HG02884 (cell line): ENCODE data around the gene JAK1.
"Not testable (repeated sequence)": the region's sequence is repeated elsewhere in the genome, so short reads cannot be mapped to it uniquely, and the experiment has no call there.

Experiments used
- ATAC-seq: cut with Tn5 transposase; IDR thresholded peaks from one replicate; pipeline ENCODE4 v1.9.1; 2021; ENCODE audit warnings: mild to moderate bottlenecking, moderate library complexity; ENCODE audit not compliant: unreplicated experiment

Gene JAK1

DNA sequence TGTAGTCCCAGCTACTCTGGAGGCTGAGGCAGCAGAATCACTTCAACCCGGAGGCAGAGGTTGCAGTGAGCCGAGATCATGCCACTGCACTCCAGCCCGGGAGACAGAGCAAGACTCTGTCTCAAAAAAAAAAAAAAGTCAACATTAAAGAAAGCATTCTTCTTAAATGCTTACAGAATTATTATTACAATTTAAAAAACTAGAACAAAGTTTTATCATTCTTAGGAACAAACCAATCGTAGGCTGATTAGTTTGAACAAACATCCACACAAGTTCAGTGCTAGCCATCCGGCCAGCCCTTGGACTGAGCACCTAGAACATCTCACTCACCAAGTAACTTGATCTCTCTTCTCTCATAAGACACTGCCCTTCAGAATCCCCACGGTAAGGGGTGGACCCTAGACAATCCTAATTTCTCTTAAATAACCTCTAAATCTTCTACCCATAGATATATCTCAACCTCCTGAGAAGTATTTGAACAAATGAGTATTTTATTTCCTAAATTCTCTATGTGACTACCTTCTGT, 16.0 kb downstream of the JAK1 start:
- no peak for ATAC-seq

DNA sequence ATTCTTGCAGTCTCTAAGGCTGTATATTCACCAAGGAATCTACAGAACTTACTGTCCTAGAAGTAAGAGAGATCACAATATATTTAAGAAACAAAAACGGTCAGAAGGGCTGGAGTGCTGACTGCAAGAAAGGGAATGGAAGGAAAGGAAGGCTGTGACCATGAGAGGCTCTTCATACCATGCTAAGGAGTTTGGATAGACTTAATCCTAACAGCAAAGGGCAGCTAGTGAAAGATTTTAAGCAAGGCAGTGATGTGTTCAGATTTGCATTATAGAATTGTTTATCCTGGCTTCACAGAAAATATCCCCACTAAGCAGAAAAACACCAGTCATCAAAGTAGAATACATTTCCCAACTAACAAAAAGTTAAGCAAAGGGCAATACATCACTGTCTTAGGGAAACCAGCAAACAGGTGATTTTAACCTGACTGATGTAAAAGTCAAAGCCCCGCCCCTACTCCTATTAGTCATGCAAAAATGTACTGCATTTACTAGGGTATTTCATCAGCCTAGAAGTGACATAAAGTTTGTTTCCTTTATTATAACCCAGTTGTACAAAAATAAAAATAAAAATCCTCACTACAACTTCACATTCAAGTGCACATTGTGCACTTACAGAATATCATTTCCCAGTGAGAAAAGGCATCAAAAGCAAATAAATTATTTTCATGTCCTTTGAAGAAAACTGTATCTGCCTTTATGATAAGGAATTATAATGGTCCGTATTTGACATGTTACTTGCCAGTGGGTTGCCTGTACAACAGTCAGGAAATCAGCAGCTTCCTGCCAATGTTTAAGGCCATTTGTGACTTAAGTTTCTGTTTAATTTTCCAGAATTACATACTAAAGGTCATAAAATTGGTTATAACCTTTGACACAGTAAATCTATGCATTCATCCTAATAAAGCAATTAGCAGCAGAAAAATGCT, 17.2 kb downstream of the JAK1 start:
- no peak for ATAC-seq

DNA sequence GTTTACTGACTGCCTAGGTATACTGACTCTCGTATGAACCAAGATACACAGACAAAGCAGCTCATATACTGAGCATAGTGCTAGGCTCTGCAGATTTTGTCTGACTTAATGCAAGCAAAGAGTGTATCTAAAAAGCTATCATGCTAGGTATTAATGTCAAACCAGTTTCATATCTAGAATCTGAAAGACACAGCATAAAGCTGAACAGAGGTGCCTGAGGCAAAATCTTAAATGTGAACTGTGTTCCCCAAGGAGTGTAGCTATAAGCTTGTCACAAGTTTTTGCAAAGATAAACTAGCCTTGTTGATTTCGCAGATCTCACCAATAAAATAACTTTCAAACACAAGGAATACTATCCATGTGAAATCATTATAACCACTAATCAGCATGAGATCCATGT, 18.1 kb downstream of the JAK1 start:
- no peak for ATAC-seq

DNA sequence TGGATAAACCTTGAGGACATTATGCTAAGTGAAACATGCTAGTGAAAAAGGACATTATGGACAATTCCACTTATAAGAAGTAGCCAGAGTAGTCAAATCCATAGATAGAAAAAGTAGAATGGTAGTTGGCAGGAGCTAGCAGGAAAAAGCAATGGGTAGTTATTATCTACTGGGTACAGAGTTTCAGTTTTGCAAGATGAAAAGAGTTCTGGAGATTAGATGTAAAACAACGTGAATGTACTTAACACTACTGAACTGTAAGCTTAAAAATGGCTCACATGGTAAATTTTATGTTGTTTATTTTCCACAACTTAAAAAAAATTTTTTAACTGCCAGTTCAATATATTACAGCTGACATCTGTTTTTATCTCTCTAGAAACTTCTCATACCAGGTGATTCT, 19.4 kb downstream of the JAK1 start:
- no peak for ATAC-seq

DNA sequence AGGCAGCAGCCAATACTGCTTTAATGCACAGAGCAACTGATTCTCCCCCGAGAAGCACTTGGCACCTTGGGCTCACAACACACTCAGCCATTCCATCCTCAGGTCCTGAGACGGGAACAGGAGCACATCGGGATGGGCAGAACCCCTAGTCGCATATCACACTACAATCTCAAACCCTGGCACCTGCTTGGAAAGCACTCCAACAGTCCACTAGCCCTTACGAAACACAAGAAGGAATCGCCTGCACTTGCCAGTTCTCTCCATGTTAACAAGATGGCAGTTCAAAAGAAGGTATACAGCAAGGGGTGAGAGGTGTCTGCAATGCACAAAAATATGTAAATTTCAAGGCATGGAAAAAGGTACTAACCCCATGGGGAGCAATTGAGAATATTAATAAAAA, 21.4 kb downstream of the JAK1 start:
- ATAC-seq, result no peak

DNA sequence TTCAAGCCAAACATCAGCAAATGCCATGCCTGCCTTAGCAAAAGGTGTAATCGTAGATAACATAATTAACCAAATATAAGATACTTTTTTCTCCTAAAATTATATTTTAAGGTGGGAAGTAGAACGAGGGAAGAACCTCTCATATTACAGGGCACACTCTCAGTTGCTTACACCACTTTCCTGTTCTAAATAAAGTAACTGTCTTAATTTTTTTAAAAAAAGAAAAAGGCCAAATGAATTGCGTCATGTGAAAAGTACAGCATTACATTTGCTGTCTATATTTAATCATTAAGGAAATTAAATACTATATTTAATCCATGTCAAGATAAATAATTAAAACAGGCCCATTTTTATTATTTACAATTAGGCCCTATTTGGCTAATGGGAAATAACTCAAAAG, 23.7 kb downstream of the JAK1 start:
- ATAC-seq, result no peak

DNA sequence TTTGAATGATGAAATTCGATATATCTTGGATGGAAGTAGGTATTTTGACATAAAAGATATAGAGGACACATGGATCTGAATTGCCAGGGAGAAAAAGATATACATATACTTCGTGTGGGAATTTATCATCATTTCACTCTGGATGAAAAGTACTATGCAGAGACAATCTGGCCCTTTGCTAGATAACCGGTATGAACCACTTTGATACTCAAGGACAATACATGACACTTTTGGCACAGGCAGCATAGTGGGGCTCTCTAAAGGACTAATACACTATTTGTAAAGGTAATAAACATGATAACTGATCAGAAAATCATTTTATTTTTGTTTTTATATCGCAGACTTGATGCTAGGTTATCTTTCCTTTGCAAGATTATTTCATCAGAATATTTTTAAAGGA, 24.2 kb downstream of the JAK1 start:
- ATAC-seq, result no peak

DNA sequence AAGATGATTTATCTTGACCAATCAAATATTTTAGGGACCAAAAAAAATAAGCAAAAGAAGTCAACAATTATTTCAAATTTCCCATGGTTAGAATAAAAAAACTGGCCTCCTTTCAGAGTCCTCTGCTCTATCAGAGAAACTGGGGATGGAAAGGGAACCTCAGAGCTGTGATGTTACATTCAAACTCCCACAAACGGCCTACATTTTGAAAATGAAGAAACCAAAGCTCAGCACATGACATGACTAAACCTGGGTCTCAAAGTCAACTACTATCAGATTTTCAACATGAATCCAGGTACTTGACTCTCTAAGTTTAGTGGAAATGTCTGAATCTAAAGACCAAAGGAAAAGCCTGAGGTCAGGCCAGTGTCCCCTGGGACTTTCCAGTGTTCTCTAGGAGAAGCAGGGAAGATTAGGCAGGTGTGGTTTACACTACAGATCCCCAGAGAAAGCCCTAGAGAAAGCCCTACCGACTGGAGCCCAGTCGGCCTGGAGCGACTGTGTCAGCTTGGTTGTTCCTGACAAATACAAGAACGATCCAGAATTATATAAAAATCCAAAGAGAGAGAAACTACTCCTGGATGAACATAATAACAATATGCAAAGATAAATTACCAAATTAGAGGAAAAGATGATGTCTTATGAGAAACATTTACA, 24.8 kb downstream of the JAK1 start:
- no peak for ATAC-seq

DNA sequence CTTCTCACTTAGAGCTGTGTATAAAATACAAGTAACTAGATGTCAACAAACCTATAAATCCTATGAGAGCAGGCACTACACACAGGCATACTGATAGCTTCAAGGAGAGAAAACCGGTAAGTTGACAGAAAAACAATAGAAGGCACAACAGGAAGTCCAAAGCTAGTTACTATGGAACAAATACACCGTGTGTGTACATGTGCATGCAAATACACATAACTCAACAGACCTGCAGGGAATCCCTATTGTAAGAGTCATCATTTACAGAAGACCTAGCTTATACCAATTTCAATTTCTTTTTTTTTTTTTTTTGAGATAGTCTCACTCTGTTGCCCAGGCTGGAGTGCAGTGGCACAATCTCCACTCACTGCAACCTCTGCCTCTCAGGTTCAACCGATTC, 26.3 kb downstream of the JAK1 start:
- ATAC-seq, result no peak

DNA sequence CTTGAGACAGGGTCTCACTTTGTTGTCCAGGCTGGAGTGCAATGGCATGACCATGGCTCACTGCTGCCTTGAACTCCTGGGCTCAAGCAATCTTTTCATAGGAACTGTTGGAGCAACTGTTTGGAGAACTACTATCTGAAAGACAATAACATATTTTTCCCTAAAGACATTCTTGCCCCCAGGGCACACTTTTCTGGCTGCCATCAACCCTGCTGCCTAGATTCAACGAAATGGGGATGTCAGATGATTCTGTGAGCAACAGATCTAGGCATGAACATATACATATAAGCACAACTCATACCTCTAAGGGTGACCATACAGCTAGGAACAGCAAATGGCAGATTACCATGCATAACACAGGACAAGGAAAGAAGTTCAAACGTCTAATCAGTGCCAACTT, 27.4 kb downstream of the JAK1 start:
- ATAC-seq, result no peak

DNA sequence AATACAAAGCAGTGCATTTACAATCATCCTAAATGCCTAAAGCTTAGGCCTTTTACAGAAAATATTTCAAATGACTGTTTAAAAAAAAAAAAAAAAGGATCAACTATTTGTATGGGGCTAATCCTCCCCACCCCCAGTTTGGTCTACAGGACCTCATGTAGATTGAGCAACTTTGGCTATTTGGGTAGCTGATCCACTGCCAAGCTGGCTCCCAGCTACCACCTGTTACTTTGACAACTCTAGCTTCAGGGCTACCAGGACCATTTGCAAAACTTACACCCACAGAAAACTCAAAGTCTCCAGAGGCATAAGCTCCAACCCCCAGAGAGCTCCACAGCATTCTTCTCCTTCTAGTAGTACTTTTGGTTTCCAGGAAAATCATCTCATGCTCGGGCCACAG, 29.4 kb downstream of the JAK1 start:
- ATAC-seq, result no peak

DNA sequence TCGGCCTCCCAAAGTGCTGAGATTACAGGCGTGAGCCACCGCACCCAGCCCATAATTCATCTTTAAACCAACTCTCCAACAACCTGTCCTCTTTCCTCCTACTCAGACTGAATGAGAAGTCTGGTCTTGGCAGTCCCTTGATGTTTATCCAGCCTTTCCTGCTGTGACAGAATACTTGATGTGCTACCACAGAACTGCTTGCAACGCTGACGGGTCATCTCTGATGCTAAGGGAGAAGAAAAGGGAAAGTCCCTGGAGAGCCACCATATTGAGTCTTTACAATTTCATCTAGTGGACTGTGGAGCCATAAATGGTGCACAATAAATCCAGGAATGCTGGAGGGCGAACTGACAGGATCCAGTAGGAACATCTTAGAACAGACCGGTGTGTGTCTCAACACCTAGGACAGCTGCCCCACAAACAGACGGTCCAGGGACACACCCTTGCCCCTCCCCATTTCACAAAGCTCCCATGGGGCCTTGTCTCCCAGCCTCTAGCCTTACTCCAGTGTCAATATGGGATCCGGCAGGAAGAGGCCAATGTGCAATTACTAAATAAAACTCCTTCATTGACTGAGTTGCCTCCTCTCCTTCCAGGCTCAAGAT, 30.7 kb downstream of the JAK1 start:
- ATAC-seq, result no peak

DNA sequence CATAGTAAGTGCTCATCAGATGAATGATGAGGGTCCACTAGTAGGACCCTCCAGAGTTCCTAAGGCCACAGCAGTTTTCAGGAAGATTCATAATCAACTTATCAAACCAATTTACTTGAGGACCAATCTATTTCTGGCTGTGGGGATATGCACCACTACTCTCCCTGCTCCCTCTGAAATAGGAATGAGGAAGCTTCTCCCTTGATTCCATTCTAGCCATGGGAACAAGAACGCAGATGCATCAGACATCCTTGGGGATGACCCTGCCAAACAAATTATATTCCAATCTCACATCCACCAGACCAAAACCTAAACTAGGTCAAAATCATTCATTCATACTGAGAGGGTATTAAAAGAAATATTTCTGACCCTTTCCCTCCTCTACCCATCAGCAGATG, 31.5 kb downstream of the JAK1 start:
- no peak for ATAC-seq

DNA sequence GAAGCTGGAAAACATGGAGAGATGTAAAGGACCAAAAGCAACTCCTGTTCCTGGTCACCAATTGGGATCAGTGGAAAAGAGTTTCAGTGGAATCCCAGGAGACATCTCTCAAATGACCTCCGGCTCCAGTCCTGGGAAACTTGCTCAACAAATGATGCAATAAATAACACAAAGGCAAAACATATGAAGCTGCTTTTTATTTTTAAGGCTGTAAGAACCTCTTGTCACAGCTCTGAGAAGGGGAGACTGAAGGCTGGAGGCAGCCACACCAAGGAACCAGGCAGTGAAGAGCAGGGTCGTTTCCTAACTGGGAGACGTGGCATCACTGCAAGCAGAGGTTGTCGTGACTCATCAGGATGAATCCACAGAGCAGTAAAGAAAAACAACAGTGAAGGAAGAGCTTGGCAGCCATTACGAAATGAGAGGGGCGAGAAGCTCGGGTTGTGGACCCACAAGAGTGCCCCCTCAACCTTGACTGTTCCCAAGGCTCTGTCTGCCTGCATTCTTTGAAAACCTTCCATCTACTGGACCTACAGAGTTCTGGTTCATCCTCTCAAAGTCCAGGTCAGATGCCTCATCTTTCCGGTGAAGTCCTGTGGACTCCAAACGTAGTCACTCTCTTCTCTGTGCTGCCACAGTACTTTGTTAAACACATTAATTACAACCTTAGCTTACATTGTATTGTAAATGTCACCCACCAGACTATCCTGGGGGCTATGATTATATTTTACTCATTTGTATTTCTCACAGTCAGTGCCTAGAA, 32.1 kb downstream of the JAK1 start:
- ATAC-seq, result no peak

DNA sequence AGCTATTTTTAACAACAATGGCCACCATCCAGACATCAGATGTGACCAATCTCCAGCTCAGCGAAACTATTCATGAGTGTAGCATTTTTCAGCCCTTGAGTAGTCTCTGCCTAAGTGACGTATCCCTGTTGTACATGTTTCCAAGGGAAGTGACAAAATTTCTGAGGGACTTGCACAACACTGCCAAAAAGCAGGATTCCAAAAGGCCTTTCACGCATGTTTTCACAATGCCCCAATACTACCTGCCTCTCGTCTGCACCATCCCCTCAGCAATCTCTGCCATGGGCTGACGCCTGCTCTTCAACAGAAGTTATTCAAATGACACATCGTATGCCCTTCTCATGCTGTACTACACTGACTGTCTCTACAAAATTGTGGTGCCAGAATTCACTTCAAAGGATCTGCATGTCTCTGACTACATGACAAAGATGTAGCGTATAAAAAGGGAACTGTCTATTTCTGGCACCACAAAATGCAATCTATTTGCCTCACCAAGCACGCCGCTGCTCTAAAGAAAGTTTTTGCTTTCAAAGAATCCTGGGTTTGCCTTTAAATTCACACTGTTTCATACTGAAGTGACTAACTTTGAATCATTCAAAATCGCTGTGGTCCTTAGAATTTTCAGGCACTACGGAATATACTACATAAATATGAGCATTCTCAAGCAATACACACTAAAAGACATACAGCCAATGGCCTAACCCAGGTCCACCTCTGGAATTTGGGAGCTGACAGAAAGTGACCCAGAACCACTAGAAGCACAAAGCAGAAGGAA, 32.9 kb downstream of the JAK1 start:
- ATAC-seq, result no peak

DNA sequence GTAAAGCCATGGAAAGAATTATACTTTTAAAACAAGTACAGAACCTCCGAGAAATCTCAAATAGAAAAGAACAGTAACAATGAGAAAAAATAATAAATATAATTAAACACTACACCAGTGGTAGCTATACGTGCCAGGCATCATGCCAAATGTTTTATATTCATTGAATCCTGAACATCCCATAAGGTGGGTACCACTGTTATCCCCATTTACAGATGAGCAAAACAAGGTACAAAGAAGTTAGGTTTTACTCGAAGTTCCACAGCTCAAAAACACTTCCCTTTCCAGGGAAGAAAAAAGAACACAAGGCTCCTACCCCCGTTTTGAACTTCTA, 33.4 kb downstream of the JAK1 start:
- no peak for ATAC-seq

DNA sequence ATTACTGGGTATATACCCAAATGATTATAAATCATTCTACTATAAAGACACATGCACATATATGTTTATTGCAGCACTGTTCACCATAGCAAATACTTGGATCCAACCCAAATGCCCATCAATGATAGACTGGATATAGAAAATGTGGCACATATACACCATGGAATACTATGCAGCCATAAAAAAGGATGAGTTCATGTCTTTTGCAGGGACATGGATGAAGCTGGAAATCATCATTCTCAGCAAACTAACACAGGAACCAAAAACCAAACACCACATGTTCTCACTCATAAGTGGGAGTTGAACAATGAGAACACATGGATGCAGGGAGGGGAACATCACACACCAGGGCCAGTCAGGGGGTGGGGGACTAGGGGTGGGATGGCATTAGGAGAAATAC, 35.7 kb downstream of the JAK1 start:
- not testable (repeated sequence) for ATAC-seq

DNA sequence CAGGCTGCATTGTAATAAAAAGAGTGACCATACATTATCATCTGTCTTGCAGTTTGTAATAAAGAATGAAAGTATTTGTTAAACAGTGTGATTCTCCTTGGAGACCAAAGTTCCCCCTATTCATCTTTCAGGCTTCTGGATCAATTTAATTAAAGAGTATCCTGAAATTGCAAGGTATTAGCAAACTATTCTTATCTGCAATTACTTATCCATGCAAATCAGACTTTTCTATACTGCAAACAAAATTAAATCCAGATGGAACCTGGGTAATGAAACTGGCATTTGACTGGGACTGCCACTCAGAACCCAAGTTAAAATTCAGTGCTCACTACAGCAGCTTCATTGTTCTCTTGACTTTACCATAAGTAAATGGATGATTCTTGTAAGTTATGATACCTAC, 37.1 kb downstream of the JAK1 start:
- no peak for ATAC-seq

DNA sequence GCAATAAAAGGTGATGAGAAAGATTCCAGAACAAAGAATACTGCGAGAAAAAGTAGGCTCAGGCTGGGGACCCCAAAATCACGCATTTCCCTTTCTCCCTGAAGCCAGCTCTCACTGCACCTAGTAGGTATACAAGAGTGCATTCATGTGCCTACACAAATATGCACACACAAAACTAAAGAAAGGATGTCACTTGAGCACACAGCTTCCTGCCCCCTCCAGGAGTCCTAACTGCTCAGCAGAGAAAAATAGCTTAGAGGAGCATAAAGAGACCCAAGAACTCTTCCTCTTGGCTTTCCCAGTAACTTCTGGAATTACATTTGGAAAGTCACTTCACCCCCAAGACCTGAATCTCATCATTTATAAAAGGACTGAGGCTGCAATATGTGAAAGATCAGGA, 38.0 kb downstream of the JAK1 start:
- no peak for ATAC-seq

DNA sequence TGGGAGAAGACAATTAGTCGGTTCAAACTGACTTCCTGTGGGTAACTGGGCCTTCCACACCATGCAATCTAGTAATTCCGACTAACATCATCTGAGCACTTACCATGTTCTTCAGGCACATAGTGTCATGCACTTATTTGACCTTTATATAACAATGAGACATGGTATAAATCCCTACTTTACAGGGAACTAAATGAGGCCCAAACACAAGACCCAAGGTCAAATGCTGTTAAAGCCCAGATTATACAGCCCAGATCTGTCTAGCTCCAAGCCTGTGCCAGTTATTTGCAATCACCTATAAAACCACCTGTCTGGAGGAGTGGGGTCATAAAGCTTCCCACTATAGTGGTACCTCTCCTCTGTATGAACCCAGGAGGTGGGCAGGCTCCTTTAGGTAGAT, 40.8 kb downstream of the JAK1 start:
- ATAC-seq, result no peak
